VCaP (cell line): ENCODE results near the gene PPOX.

Experiments used
- H3K27ac ChIP-seq: fragments of 450-650 bp; 2 replicates; pipeline ENCODE4 v1.5.1; 2017
- CTCF ChIP-seq: fragments of 450-650 bp; conservative IDR thresholded peaks from 2 replicates; pipeline ENCODE4 v1.5.1; 2017; ENCODE audit warnings: mild to moderate bottlenecking, moderate library complexity

PPOX gene

GRCh38 chr1:161137881-161138280, 28.3 kb upstream of the PPOX start:
- TF ChIP-seq CTCF = no peak
- H3K27ac ChIP-seq = no peak overlapping the region

GRCh38 chr1:161138431-161138830, 27.8 kb upstream of the PPOX start:
- H3K27ac ChIP-seq = no peak overlapping the region
- TF ChIP-seq CTCF = no peak

- peak; percentile 73 for TF ChIP-seq CTCF
- H3K27ac ChIP-seq = no peak overlapping the region
Measured at GRCh38 chr1:161139766-161140165, 26.5 kb upstream of the PPOX start.

- no peak for TF ChIP-seq CTCF
- no peak overlapping the region for H3K27ac ChIP-seq
Measured at GRCh38 chr1:161140755-161141400, 25.3 kb upstream of the PPOX start.

- no peak for TF ChIP-seq CTCF
Measured at GRCh38 chr1:161145832-161146231, 20.4 kb upstream of the PPOX start.

GRCh38 chr1:161153176-161153575, 13.1 kb upstream of the PPOX start:
- H3K27ac ChIP-seq = peak overlapping the region; percentile 97
- TF ChIP-seq CTCF = no peak

More at GRCh38 chr1:161145832-161146231, 20.4 kb upstream of the PPOX start:
- no peak overlapping the region for H3K27ac ChIP-seq

- TF ChIP-seq CTCF = no peak
- H3K27ac ChIP-seq = peak within 1 kb of the TSS; percentile 97
Measured at GRCh38 chr1:161153682-161154337, 12.4 kb upstream of the PPOX start, which contains the start of gene UFC1. Gene UFC1 (plus strand): TSS chr1:161153978. CDS start chr1:161153998, 20 bp downstream.
